SH-SY5Y (cell line): ENCODE data around the gene HSPA12B.

Experiments used
- GATA2 ChIP-seq: IDR thresholded peaks from 2 replicates; pipeline ENCODE4 v1.6.1; 2011; ENCODE audit warnings: mild to moderate bottlenecking, low read depth, low read length
- GATA3 ChIP-seq: IDR thresholded peaks from 2 replicates; pipeline ENCODE4 v1.6.1; 2011; ENCODE audit warnings: low read depth, mild to moderate bottlenecking, low read length, moderate library complexity

GRCh38 chr20:3755269-3755668, 22.8 kb downstream of the HSPA12B start:
- no peak for TF ChIP-seq GATA3
- no peak for TF ChIP-seq GATA2
